ENCODE data around the gene IER2.
"Not testable (repeated sequence)": the region's sequence is repeated elsewhere in the genome, so short reads cannot be mapped to it uniquely, and the experiment has no call there.

The IER2 gene

DNA sequence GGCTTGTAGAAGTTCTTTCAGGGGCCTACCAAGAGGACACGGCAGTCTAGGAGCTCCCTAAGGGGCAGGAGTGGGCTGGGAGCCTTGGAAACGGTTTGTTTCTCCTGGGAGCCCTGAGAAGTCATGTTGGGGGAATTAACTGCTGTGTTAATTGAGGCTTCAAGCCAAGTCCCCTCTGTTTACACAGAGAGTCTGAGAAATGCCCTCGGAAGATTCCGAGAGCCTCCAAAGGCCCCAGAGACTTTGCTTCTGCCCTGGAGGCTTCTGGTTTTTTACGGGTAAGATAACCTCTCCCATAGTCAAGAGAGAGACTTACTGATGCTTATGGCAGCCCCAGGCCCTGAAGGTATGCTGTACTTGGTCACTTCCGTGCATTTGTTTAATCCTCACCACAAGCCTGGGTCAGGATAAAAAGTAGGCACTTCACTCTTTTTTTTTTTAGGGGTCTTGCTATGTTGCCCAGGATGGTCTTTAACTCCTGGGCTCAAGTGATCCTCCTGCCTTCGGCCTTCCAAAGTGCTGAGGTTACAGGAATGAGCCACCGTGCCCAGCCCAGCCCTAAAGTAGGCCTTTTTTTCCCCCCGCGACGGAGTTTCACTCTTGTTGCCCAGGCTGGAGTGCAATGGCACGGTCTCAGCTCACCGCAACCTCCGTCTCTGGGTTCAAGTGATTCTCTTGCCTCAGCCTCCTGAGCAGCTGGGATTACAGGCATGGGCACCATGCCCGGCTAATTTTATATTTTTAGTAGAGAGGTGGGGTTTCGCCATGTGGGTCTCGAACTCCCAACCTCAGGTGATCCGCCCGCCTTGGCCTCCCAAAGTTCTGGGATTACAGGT lies 15.2 kb downstream of the IER2 start:
- ATAC-seq = no peak

DNA sequence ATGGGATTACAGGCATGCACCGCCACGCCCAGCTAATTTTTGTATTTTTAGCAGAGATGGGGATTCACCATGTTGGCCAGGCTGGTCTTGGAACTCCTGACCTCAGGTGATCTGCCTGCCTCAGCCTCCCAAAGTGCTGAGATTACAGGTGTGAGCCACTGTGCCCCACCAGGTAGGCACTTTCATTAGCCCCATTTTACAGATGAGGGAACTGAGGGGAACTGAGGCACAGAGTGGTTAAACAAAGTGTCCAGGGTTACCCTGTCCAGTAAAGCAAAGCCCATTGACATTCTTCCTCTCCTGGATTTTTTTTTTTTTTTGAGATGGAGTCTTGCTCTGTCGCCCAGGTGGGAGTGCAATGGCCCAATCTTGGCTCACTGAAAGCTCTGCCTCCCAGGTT lies 15.9 kb downstream of the IER2 start:
- ATAC-seq = not testable (repeated sequence)

DNA sequence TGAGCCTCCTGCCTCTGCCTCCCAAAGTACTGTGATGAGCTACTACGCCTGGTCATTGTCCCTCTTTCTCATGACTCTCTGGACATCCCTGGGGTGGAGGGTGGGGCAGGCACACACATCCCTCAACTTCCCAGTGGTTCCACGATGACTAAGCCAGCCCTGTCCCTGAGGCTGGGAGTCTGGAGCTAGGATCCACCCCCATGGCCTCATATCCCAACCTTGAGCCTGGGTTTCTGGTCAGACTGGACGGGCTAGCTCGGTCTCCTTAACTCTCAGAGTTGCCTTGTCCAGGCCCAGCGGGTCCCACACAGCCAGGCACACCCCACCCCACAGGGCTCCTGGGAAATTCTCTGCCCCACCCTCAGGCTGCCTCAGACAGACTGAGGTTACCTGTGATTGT lies 19.6 kb downstream of the IER2 start:
- ATAC-seq = no peak

DNA sequence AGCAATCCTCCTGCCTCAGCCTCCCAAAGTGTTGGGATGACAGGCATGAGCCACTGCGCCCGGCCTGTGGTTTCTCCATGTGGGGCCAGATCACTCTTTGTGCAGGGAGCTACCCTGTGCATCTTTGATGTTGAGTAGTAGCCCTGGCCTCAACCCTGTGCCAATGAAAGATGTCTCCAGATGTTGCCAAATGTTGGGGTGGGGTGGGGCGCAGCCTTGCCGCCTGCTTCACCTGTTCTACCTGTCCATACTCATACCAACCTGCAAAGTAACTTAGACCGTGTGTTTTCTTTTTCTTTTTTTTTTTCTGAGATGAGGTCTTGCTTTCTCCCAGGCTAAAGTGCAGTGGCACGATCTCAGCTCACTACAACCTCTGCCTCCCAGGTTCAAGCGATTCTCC lies 20.9 kb downstream of the IER2 start:
- no peak for ATAC-seq

DNA sequence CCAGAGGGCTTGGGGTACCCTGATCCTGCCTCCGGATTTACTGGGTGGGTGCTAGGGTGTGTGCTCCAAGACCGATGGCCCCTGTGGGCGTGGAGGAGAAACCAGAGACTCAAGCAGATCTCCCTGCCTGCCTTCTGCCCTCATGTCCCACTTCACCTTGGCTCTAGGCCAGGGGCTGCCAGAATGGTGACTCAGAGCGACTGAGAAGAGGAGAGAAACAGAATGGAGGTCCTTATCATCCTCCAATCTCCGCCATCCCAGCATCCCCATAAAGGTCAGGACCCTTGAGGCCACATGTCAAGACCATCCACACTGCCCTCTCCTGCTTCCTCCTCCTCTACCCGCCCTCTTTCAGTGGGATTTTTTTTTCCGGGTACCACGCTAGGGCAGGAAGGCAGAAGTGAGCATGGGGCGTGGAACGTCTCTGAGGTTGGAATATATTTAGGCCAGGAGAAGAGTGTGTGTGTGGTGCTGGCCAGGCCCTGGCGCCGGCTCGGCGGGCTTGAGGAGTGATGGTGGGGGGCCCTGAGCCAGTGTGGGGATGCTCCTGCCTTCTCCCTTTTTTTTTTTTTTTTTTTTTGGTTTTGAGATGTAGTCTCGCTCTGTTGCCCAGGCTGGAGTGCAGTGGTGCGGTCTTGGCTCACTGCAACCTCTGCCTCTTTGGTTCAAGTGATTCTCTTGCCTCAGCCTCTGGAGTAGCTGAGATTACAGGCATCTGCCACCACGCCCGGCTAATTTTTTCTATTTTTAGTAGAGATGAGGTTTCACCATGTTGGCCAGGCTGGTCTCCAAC lies 22.3 kb downstream of the IER2 start:
- ATAC-seq = peak in 1 of 2 donors; percentile 10

DNA sequence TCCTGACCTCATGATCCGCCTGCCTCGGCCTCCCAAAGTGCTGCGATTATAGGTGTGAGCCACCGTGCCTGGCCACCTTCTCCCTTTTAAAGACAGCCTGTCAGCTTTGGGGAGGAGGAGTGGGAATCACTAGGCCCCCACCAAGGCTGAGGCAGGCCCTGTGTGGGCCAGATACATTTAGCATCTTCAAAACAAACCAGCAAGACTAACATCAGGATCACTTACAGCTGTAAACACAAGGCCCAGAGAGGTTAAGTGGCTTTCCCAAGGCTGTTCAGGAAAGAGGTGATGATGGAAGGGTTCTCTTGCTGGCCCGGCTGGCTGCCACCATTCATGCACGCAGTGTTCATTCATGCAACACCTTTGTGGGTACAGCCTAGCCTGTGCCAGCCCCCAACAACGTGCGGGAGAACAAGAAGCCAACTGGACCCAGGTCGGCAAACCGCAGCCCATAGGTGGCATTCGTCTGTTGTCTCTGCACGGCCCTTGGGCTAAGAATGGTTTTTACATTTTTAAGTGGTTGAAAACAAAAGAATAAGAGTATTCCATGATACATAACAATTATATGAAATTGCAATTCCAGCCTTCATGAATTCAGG lies 23.0 kb downstream of the IER2 start:
- no peak for ATAC-seq

DNA sequence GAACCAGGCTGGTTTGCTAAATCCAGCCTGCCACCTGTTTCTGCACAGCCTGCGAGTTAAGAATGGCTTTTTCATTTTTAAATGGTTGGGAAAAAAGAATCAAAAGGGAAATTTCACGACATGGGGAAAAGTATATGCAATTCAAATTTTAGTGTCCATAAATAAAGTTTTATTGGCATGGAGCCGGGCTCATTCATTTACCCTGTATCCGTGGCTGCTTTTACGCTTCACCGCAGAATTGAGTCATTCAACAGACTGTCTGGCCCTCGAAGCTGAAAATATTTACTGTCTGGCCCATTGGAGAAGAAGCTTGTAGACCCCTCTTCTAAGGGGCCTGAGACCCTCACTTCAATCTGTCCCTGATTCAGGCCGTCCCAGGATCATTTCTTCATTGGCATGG lies 26.1 kb downstream of the IER2 start:
- no peak for ATAC-seq

DNA sequence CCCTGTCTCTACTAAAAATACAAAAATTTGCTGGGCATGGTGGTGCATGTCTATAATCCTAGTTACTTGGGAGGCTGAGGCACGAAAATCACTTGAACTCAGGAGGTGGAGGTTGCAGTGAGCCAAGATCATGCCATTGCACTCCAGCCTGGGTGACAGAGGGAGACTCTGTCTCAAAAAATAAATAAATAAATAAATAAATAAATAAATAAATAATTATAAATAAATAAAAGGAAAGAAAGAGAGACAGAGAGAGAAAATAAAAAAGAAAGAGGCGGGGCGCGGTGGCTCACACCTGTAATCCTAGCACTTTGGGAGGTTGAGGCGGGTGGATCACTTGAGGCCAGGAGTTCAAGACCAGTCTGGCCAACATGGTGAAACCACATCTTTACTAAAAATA lies 27.4 kb downstream of the IER2 start:
- not testable (repeated sequence) for ATAC-seq

DNA sequence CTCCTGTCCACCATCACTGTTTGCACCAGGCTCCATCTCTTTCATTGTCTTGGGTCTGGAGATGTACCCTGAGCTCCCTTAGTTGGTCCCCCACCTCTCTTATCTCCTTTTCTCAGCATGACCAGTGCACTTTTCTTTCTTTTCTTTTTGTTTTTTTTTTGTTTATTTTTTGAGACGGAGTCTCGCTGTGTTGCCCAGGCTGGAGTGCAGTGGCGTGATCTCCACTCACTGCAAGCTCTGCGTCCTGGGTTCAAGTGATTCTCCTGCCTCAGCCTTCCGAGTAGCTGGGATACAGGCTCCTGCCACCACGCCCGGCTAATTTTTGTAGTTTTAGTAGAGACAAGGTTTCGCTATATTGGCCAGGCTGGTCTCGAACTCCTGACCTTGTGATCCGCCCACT lies 28.1 kb downstream of the IER2 start:
- ATAC-seq = not testable (repeated sequence)

DNA sequence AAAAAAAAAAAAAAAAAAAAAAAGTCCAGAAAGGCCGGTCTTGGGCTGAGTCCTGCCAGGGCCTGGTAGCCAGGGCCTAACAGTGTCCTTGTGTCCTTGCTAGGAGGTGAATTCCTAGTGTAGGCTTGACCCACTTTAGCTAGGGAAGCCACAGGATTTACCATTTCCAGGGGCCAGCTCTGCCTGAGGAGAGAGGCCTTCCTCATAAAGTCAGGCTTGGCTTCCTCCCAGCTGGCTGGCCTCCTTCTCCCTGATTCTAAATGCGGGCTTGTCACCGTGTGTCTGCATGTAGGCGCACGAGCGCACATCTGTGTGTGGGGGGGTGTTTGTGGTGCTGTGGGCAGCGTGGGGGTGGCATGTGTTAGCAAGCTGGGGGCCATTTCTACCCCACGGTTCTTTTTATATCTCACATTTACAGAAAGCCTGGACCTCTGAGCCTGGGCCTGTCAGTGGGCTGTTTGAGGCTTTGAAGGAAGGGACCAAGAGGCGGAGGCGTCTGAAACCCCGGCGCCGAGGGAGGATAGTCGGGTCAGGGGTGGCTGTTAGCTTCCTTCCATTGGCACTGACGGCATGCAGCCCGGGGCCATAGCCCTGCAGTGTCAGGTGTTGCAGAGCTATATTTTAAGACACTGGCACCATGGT lies 31.7 kb downstream of the IER2 start:
- peak in 1 of 2 donors; percentile 38 for ATAC-seq

DNA sequence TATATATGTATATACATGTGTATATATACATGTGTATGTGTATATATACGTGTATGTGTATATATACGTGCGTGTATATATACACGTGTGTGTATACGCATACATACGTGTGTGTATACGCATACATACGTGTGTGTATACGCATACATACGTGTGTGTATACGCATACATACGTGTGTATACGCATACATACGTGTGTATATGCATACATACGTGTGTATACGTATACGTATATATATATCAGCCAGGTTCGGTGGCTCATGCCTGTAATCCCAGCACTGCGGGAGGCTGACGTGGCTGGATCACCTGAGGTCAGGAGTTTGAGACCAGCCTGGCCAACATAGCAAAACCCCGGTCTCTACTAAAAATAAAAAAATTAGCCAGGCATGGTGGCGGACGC lies 34.7 kb downstream of the IER2 start:
- not testable (repeated sequence) for ATAC-seq

DNA sequence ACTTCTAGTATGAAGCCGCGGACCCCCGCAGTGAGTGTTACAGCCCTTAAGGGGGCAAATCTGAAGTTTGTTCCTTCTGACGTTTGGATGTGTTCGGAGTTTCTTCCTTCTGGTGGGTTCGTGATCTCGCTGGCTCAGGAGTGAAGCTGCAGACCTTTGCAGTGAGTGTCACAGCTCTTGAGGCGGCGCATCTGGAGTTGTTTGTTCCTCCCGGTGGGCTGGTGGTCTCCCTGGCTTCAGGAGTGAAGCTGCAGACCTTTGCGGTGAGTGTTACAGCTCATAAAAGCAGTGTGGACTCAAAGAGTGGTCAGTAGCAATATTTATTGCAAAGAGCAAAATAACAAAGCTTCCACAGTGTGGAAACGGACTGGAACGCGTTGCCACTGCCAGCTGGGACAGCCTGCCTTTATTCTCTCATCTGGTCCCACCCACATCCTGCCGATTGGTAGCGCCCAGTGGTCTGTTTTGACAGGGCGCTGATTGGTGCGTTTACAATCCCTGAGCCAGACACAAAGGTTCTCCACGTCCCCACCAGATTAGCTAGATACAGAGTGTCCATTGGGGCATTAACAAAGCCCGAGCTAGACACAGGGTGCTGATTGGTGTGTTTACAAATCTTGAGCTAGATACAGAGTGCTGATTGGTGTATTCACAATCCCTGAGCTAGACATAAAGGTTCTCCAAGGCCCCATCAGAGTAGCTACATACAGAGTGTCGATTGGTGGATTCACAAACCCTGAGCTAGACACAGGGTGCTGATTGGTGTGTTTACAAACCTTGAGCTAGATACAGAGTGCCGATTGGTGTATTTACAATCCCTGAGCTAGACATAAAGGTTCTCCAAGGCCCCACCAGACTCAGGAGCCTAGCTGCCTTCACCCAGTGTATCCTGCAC lies 35.8 kb downstream of the IER2 start:
- not testable (repeated sequence) for ATAC-seq

DNA sequence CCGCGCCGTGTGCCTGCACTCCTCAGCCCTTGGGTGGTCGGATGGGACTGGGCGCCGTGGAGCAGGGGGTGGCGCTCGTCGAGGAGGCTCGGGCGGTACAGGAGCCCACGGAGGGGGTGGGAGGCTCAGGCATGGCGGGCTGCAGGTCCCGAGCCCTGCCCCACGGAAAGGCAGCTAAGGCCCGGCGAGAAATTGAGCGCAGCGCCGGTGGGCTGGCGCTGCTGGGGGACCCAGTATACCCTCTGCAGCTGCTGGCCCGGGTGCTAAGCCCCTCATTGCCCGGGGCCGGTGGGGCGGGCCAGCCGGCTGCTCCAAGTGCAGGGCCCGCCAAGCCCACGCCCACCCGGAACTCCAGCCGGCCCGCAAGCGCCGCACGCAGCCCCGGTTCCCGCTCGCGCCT lies 36.5 kb downstream of the IER2 start:
- ATAC-seq = not testable (repeated sequence)

DNA sequence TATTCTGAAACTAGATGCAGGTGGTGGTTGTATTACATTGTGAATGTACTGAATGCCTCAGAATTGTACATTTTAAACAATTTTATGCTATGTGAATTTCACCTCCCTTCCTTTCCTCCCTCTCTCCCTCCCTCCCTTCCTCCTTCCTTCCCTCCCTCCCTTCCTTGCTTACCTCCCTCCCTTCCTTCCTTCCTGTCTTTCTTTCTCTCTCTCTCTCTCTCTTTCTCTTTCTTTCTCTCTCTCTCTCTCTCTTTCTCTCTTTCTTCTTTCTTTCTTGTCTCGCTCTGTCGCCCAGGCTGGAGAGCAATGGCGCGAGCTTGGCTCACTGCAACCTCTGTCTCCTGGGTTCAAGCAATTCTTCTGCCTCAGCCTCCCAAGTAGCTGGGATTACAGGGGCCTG lies 37.2 kb downstream of the IER2 start:
- ATAC-seq = no peak

DNA sequence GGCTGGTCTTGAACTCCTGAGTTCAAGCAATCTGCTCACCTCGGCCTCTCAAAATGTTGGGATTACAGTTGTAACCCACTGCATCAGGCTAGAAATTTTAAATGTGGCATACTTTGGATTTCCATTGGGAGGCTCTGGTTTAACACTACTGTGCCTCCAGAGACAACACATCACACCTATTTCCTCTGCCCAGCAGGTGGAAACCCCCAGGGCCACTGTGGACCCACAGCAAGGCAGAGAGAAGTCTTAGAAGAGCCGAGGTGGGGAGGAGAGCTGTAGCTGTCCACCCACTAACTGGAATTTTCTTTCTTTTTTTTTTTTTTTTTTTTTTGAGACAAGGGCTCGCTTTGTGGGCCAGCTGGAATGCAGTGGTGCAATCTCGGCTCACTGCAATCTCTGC lies 39.4 kb downstream of the IER2 start:
- ATAC-seq = no peak

DNA sequence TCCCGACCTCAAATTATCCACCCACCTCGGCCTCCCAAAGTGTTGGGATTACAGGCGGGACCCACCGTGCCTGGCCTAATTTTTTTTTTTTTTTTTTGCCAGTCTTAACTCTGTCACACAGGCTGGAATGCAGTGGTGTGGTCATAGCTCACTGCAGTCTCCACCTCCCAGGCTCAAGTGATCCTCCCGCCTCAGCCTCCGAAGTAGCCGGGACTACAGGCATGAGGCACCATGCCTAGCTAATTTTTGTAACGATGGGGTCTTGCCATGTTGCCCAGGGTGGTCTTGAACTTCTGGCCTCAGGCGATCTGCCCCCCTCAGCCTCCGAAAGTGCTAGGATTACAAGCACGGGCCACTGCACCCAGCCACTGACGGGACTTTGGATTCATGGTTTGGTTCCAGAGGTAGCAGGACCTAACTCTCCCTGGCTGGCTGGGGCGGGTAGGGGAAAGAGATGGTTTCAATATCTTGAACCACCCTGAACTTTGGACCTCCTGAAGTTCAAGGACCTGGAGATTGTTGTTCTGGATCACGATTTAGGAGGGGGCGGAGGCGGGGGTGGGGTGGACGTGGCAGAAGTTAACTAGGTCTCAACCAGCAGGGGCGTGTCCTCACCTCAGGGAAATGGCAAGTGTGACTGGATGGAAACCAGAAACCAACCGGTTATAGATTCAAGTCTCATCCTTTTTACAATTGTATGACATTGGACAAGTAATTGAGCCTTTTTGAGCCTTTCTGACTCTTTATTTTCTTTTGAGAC lies 40.8 kb downstream of the IER2 start:
- peak in 1 of 2 donors; percentile 46 for ATAC-seq

DNA sequence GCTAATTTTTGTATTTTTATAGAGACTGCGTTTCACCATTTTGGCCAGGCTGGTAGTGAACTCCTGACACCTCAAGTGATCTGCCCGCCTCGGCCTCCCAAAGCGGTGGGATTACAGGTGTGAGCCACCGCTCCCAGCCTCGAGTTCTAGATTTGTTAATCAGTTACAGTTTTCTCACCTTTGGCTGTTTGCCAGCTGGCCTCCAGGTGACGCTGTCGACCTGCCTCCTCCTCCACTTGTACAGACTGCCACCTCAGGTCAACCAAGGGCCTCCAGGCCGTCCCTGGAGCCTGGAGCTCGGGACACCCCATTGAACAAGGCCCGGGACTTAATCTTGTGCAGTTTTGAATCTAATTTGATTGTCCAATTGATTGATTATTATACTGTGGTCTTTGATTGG lies 45.5 kb downstream of the IER2 start:
- peak; percentile 53 to 60 for ATAC-seq

DNA sequence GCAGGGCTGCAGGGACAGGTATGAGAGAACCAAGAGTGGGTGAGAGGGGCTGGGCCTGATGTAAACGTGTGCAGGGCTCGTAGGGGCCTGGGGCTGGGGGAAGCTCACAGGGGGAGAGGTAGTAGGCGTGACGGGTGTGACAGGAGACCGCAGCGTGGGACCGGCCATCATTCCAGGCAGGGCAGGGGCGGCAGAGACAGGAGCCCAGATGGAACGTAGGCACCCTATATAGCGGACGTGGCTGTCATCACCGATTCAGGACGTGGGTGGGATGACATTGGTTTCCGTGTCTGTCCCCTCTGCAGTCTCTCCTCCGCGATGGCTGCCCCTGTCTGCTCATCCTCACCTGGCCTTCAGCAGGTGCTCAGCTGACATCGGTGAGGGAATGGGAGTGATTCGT lies 48.4 kb downstream of the IER2 start:
- no peak for ATAC-seq

DNA sequence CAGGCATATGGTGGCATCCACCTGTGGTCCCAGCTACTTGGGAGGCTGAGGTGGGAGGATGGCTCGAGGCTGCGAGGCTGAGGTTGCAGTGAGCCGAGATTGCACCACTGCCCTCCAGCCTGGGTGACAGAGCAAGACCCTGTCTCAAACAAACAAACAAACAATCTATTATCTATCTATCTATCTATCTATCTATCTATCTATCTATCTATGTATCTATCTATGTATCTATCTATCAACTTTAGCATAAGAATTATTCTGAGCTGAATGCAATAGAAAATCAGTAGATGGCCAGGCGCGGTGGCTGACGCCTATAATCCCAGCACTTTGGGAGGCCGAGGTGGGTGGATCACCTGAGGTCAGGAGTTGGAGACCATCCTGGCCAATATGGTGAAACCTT lies 51.9 kb downstream of the IER2 start:
- ATAC-seq = not testable (repeated sequence)

All from activated CD4-positive, CD25-positive, alpha-beta regulatory T cell treated with anti-CD3 and anti-CD28 coated beads, Interleukin-2, amount 50 U/mL, for 24 hours (primary cell).